ENCODE data around the gene MEG3.

Gene MEG3

DNA sequence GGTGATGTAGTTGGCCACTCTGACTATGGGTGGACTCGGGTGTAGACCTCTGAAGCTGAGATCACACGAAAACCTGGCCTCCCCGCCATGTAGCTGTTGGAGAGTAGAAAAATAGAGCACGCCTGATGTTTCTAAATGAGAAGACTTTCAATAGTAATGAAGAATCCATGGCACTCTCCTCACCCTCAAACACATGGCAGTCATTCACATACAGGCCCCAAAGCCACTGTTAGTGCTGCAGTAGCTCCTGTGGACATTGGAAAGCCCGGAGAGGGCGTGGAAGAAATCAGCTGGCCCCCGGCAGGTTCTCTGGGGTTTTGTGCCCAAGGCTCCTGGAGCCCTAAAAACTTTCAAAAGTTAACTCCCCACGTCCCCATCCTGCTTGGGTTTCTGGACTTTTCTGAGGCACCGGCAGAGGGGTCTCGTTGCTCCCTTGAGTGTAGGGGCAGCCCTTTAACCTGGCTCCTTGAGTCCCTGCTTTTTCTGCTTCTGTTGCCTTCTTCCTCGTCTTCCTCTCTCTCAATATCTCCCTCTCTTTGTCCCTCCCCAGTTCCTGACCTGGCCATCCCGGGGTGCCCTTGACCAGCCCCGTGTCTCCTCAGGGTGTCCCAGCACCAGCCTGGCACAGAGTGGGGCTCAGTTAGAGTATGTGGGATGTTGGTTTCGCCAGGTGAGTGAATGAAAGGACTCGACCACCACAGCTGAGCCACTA lies 8.3 kb downstream of the MEG3 start:
- no peak for DNase-seq

DNA sequence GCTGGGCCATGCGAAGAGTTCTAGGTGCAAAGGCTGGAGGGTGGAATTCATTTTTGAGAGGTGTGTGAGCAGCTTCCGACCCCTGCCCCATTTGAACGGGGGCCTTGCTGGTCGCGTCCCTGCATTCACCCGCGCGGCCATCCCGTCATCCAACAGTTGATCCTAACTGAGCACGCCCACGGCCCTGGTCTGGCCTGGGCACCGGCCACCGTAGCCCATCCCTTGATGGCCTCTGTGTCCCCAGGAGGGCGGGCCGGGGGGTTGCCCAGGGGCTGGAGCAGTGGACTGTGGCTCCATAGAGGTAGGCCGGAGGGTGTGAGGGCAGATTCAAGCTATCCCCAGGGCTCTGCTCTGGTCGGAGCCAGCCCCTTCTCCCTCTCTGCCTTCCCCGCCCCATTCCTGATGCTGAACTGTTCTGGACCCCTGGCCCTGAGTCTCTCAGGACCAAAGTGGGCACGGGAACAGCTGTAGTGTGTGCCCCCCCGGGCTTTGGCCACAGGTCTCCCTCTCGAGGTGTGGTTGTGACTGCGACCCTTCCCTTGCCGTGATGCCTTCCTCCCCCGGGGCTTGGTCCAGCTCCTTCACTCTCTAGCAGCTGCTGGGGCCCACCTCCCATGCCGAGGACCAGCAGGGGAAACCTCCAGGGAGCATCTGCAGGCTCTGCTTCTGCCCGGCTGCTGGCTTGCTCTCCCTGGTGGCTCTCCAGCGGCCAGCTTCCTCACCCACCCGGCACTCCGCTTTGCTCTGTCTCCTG lies 9.1 kb downstream of the MEG3 start:
- no peak for DNase-seq

DNA sequence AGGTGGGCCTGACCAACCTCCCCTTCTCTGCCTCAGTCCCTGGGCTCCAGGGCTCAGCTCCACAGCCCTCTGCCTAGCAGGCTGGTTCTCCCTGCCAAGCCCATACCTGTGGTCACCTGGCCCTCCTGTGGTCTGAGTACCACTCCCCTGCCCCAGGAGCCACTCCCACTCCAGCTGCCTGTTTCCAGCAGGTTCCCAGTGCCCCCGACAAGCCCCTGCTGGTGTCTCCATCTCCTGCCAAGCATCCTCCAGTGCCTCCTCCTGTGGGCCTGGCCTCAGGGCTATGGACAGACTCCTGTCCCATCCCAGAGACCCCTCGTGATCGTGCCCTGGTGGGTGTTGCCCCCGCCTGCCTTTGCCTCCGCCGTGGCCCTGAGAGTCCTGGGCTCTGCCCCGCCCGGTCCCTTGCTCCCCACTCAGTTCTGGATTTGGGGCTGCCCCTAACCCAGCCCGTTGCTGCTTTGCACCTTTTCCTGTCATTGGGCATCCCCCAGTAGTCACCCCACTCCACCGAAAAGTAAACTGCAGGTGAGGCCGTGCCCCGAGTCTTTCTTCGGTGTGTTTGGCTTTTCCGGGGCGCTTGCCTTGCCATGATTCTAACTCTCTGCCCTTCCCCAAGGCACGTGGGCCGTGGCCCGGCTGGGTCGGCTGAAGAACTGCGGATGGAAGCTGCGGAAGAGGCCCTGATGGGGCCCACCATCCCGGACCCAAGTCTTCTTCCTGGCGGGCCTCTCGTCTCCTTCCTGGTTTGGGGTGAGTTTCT lies 9.8 kb downstream of the MEG3 start:
- no peak for DNase-seq

DNA sequence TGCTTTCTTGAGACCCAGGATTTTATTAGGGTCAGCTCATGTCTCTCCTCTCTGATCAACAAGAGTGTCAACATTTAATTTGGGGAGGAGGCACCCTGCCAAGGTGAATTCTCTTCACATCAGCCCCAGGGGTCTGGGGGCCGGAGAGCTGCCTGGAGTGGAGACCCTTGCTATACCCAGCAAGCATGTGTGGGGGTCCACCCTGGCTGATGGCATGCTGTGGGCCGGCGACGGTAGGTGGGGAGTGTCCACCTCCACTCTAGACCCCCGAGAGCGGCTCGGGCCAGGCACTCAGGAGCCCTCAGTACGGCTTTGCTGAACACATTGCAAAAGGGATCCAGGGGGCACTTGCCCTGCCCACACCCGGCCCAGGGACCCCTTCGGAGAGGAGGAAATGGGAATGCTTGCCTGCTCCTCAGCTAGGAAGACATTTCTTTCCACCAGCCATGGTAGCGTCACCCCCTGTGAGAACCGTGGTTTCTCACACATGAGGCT lies 10.4 kb downstream of the MEG3 start:
- no peak for DNase-seq

DNA sequence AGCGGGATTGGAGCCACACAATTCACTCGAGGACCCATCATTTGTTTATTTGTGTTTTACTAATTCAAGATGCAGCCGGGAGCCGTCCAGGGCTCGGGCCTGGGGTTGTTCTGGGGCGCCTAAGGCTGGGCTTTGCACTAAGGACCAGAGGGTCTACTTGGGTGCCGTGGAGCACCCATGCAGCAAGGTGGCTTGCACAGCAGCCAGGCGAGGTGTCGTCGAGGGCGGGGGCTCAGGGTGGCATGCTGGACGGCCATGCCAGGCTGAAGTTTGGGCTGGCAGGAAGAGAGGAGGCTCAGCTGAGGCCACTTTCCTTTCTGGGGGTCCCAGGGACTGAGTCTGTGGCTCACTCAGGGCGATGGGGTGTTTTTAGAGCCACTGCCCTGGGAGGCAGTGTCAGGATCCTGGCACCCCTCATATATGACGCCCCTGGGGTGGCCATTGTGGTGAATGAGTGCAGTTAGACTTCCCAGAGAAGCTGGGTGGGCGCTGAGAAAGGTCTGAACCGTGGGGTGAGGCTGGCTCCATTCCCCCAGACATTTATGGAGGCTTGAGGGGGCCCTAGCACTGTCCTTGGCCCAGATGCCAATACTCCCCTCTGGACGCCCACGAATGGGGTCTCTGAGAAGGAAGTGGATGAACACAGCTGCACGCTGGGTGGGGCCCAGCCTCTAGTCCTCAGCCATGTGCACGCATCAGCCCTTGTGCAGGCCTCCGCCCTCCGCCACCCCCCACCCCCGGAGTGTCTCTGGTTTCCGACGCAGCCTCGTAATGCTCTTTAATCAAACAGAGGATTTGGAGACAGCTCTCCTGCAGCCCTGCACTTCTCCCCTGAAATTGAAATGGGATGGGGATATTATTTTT lies 11.3 kb downstream of the MEG3 start:
- no peak for DNase-seq

DNA sequence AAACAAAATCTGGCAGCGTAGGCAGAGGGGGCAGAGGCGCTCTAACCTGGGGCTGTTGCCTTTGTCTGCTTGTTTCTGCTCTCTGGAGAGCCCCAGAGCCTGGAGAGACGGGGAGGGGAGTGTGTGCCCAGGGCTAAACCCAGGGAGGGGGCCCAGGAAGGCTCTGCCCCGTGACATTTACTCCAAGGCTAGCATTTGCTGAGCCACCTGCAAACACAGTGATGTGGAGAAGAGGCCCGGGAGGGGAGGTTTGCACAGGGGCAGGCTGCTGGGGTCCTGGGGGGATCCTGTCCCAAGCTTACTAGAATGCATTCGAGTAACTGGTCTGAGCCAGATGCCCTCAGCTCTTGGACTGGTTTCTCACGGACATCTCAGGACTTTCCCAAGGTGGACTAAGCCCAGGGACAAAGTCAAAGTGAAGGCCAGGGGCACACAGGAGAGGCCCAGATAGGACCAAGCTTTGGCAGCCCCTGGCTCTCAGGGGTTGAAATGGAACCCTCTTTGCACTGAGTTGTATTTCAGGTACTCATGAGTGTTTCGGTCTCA lies 12.0 kb downstream of the MEG3 start:
- DNase-seq, result no peak

DNA sequence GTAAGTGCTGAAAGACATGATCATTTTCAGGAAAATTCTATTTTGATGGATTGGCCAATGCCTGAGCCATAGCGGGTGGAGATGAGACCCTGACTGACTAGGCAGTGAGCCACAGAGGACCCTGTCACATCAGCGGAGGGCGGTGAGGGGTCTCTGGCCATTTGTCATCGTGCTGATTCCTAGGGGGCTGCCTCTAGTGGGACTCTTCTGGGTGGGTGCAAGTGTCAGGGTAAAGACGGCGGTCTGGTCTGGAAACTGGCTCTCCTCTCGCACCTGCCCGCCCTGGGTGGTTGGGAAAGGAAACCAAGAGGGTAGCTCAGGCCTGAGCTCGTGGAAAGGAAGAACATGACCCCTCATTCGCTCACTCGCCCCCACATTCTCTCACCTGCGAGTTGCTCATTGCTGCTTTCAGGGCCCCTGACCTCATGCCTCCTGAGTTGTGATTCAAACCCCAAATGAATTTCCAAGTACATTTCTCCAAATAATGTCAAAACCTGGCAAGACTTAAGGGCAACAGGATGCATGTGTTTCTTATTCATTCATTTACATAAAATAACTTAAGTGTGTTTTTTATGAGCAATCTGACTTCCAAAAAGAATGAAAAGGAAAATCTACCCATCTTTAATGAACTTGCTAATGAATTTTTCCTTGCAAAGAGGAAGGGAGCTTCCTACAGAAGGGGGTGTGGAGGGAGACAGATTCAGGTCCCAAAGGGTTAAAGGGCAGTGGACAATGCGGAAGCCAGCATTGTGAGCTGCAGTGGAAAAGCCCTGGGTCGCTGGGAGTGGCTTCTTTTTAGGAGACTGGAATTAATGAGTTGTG lies 12.8 kb downstream of the MEG3 start:
- DNase-seq, result no peak

DNA sequence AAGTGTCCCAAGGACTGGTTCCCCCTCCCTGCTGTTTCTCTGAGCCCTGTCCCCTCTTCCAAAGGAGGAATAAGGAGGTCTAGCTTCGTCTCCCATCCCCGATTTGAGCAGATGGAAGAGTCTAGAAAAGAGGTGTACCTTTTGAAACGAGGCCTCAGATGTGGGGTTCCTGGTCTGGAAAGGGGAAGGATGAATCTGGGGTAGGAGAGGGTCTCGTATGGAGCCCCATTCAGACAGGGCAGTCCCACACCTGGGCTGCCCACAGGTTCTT lies 13.3 kb downstream of the MEG3 start:
- DNase-seq, result no peak

DNA sequence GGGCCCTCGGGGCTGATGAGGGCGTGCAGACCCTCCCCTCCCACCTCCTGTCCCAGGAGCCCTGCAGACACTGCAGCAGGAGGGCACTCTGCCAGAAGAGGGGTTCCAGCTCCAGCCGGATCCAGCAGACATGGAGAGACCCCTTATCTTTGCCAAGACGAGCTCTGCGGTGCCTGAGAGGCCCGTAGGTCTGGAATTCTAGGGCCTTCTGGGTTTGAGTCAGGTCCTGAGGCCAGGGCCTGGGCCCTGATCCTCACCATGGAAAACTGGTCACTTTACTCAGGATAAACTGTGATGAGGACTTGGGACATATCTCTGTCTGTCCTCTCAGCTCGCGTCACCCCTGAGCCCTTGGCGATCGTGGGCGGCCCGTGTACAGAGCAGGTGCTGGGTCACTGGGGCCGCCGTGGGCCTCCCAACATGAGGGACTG lies 13.8 kb downstream of the MEG3 start:
- DNase-seq, result no peak

DNA sequence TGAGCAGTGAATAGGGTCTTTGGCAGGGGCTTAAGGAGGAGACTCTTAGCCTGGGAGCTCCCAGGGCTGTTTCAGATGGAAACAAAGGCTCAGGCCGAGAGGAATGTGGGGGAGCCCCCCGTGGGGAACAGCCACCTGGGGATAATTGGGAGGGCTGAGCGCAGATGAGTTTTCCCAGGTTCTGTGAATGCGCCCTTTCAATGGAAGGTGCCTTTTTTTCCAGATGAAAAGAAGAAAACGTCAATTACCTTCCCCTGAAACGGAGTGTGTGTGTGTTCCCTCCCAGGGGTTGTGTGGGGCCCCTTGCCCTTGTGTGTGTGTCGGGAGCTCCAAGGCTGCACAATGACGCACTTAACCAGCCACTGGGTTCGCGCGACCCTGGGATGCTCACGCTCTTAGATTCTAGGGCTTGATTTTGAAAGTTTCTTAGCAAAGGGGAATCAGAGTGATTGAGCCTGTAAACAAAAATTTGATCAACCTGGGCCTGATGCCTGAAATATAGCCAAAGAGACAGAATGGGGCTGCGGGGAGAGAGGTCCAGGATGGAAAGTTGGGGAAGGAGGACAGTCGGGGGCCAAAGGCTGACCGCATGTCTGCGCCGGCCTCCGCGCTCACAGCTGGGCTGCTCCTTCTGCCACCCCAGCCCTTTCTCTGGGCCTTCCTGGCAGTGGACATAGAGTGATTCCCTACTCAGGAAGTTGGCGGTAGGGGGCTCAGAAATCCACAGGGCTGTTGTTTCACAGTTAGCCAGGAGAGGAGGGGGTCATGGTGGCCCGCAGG lies 14.6 kb downstream of the MEG3 start:
- no peak for DNase-seq

DNA sequence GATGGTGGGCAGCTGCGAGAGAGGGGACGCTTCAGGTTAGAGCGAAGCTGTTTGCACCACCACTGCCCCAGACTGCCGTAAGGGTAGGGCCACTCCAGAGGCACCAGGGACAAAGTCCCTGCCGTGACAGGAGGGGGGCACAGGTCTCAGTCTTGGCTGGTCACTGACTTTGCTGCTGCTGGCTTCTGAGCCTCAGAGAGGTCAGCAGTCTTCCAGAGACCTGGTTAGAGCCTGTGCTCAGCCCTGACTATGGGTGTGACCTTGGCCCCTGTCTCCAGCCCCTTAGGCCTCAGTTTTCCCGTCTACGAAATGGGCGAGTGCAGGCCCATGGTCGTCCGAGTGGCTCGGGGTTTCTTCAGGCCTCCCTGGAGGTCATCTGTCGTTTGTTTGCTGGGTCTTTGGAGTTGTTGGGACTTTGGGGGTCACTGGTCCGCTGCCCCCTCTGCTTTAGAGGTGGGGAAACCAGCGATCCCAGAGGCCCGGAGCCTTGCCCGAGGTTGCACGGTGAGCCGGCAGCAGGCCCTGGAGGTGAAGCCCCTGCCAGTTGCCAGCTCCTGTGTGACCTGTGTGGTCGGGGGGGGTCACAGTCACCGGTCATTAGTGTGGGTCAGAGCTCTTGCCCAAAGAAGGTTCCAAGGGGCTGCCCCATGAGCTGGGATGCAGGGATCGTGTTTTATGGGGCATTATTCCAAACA lies 15.3 kb downstream of the MEG3 start:
- DNase-seq, result no peak

DNA sequence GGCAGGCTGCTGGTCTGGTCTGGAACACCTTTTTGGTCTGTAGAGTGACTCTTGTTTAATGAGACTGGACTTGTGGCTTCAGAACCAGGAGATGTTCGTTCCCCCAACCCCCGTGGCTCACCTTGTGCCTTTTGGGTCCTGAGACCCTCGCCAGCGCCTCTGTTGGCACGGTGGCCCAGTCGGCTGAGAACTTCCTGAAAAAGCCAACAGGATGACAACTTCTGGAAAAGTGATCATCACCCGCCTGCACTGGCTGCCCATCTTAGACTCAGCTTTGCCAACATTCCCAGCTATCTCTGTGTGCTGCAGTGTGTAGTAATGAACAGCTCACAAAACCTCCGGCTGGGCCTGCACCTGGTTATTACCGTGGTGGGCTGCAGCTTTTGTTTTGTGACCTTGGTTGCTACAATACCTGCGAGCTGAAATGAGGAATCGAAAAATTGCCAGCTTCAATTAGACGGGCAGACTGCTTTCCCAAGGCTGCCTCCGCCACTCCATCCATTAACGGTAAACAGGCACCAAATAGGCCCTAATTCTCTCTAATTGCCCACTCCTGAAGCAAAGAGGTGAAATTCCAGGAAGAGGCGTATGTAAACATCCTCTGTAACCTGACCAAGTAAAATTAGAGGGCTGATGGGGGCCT lies 16.0 kb downstream of the MEG3 start:
- no peak for DNase-seq

DNA sequence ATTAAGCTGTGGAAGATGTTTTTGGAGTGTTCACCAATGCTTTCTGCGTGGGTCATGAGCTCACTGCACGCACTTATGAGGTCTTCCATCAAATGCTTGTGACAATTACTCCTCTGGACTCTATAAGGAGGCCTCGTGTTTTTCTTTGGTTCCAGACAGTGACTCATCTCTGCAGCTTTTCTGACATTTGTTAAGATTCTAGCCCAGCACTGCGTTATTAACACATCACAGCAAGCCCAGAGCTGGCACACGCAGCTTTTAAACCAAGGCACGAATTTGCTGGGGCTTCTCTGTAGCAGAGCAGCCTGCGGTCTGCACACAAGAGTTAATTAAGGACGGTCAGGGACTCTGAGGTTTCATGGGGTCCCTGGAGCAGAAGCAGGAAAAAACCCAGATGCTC lies 16.9 kb downstream of the MEG3 start:
- DNase-seq, result no peak

DNA sequence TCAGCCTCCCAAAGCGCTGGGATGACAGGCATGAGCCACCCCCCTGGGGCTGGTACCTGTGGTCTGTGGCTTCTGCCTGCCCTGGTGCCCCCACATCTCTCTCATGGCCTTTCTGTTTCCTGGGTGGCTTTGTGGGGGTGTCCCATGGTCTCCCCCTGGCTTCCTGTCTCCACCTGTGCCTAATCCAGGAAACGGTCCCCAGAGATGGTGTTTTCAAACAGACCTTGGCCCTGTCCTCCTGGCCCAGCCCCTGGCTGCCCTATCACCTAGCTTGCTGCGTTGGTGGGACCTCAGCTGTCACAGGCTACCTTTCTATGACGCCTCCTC lies 18.1 kb downstream of the MEG3 start:
- no peak for DNase-seq

DNA sequence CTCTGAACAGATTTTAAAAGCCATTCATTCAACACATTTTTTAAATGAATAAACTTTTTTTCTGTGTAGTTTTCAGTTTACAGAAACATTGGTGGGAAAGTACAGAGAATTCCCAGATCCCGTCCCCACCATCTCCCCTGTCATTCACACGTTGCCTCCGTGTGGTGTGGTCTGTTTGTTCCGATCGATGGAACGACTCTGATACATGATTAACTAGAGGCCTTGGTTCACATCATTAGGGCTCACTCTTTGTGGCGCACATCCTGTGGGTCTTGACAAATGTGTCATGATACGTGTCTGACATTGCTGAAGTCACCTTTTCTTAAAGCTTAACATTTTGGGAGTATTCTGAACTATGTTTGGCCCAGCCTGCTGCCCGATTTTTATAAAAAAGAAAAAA lies 18.5 kb downstream of the MEG3 start:
- DNase-seq, result no peak

DNA sequence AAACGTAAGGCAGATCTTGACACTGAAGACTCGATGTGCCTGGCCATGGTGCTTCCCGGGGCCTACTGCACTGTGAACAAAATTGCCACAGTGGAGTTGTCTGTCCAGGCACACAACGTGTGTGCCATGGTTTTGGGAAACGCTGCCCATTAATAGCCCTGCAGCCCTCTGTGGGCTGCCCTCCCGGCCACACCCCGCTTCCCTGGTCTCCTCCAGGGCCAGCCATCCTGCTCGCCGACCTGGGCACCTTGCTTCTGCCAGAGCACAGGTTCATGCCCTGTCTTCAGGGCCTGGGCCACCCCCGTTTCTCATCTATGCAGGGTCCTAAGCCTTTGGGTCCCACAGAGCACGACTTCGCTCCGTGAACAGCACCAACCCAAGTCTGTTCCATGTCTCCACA lies 18.9 kb downstream of the MEG3 start:
- no peak for DNase-seq

DNA sequence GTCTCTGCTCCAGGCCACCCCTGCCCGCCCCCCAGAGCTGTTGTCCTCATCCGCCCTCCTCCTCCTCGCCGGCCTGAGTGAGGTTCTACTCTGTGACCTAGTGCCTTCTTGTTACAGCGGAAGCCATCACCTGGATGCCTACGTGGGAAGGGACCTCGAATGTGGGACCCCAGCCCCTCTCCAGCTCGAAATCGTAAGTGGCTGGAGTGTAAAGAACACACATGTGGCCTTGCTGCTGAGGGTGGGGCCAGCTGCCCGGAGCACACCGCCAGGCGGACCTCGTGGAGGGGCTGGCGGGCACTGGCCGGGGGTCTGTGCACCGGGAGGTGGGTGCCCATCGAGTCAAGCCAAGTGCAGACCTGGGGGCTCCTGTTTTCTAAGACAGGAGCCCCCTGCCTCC lies 19.4 kb downstream of the MEG3 start:
- no peak for DNase-seq

DNA sequence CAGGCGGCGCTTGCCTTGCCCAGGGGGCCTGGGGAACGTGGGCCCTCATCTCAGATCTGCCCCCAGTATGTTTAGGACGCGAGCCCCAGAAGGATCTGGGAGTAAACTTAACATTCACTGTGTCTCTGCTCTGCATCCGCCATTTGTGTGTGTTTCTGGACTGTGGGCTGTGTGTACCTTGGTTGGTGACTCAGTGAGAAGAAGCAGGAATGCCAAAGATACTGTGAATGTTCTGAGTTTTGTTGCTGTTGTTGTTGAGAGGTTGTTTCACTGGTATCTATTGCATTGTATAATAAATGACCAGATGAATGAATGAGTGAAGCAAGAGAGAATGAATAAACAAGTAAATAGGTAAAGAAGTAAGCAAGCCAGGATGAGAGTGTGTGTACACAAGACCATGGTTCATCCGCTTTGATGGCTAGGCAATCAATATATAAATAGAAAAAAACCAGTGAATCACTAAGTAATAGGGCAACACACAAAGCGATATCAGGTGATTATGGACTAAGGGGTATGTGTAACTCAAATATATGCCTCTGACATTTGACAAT lies 20.5 kb downstream of the MEG3 start:
- DNase-seq, result no peak

DNA sequence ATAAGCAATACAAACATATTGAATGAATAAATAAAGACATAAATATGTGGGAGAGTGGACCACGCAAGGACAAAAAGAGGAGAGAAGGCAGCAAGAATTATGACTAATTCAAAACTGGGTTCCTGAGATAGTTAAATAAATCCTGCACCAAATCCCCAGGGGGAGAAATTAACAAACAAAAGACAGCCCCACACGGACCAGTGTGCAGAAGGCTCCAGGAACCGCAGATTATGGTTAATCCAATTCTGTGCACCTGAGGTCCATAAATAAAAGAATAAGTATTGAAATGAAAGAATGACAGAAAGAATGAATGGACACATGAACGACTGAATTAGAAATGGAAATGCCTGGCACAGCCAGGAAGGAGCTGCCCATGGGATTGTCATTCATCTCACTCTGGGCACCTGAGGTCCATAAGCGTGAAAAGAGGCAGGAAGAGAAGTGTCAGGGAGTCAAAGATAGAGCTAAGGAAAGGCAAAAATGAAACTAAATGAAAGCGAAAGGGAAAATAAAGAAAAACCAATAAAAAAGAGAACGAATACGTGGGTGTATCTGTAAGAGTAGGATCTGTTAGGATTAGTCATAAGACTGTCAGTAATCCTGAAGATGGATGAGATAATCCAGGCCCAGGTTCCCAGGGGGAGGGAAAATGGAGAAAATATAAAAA lies 23.3 kb downstream of the MEG3 start:
- DNase-seq, result no peak
